OCI-LY3 (cell line): Measurements from ENCODE around the gene C16orf74.

Experiments used
- CTCF ChIP-seq: fragments of 200-600, 300-600 bp; sonication (generic); IDR thresholded peaks from 2 replicates; pipeline ENCODE4 v1.5.1; 2014; ENCODE audit warnings: antibody characterized with exemption, low read length, low read depth
- EZH2phosphoT487 ChIP-seq: fragments of 200-600 bp; shearing (Covaris generic); IDR thresholded peaks from 2 replicates; pipeline ENCODE4 v1.6.1; 2018; ENCODE audit warnings: antibody characterized with exemption, mixed run types, low read depth

- TF ChIP-seq CTCF = no peak
- no peak for TF ChIP-seq EZH2phosphoT487
Observed at GRCh38 chr16:85736921-85737320, 14.0 kb downstream of the C16orf74 start.
